Measurements from ENCODE around the gene PRMT6.

Gene PRMT6

GRCh38 chr1:107100331-107100984 lies 44.0 kb downstream of the PRMT6 start:
- Histone ChIP-seq H3K4me2 (ENCODE audit: low read length, poor library complexity, severe bottlenecking) (no peak overlapping the region), H2AK5ac (ENCODE audit: low read length, severe bottlenecking) (no peak overlapping the region), H3K27ac (ENCODE audit: low read length, poor library complexity, severe bottlenecking) (no peak overlapping the region), H4K8ac (ENCODE audit: low read length) (no peak overlapping the region), H2BK120ac (ENCODE audit: low read depth, low read length) (no peak overlapping the region), H3K27me3 (ENCODE audit: control insufficient read depth in 1 of 2, insufficient read depth in 1 of 2, low read length in 2 of 2) (no peaks in the 10 kb centered on the region), H3K36me3 (ENCODE audit: control insufficient read depth in 1 of 2, insufficient read depth in 2 of 2, low read depth in 1 of 2, low read length in 2 of 2) (no peaks in the 10 kb centered on the region), H2BK5ac (ENCODE audit: low read depth, low read length, poor library complexity, severe bottlenecking) (no peak overlapping the region), H3K14ac (ENCODE audit: low read length in 2 of 2) (no peak overlapping the region), H3K4ac (ENCODE audit: low read depth in 1 of 2, low read length in 2 of 2) (no peak overlapping the region), H3K4me1 (ENCODE audit: control insufficient read depth, insufficient read depth, low read depth, low read length) (no peaks in the 10 kb centered on the region), H2BK15ac (ENCODE audit: low read depth, poor library complexity, severe bottlenecking) (no peak overlapping the region), H3K79me1 (replicated peaks; ENCODE audit: low read length, poor library complexity, severe bottlenecking) (no peaks in the 10 kb centered on the region), H3K4me3 (ENCODE audit: insufficient read depth in 1 of 2, low read depth in 1 of 2, low read length in 2 of 2) (no peak overlapping the region), H3K9me3 (ENCODE audit: control insufficient read depth, low read length) (no peaks in the 10 kb centered on the region), H3K18ac (ENCODE audit: low read depth in 1 of 2, low read length in 2 of 2) (no peak overlapping the region), H4K91ac (ENCODE audit: low read length) (no peak overlapping the region), H3K9ac (ENCODE audit: low read length) (no peak overlapping the region), H2BK12ac (ENCODE audit: low read length in 2 of 2) (no peak overlapping the region), H2AFZ (ENCODE audit: low read depth, low read length) (no peak overlapping the region), H3K23ac (ENCODE audit: low read length in 2 of 2) (no peak overlapping the region)
- no peak for DNase-seq
- WGBS: 69% methylated on average over 3 of the region's 3 CpGs

GRCh38 chr1:107105914-107106313 lies 49.4 kb downstream of the PRMT6 start:
- H2BK15ac ChIP-seq (ENCODE audit: low read depth, poor library complexity, severe bottlenecking): no peak overlapping the region
- no peak overlapping the region for H2BK12ac ChIP-seq (ENCODE audit: low read length in 2 of 2)
- H3K4me3 ChIP-seq (ENCODE audit: insufficient read depth in 1 of 2, low read depth in 1 of 2, low read length in 2 of 2): no peak overlapping the region
- H2BK5ac ChIP-seq (ENCODE audit: low read depth, low read length, poor library complexity, severe bottlenecking): no peak overlapping the region
- H3K4me2 ChIP-seq (ENCODE audit: low read length, poor library complexity, severe bottlenecking): no peak overlapping the region
- H3K36me3 ChIP-seq (ENCODE audit: control insufficient read depth in 1 of 2, insufficient read depth in 2 of 2, low read depth in 1 of 2, low read length in 2 of 2): no peaks in the 10 kb centered on the region
- DNase-seq: no peak
- no peaks in the 10 kb centered on the region for H3K79me1 ChIP-seq (replicated peaks; ENCODE audit: low read length, poor library complexity, severe bottlenecking)
- H3K27ac ChIP-seq (ENCODE audit: low read length, poor library complexity, severe bottlenecking): no peak overlapping the region
- 64% methylated on average over 3 of the region's 3 CpGs for WGBS
- no peaks in the 10 kb centered on the region for H3K9me3 ChIP-seq (ENCODE audit: control insufficient read depth, low read length)
- H3K23ac ChIP-seq (ENCODE audit: low read length in 2 of 2): no peak overlapping the region
- no peak overlapping the region for H3K9ac ChIP-seq (ENCODE audit: low read length)
- H4K91ac ChIP-seq (ENCODE audit: low read length): no peak overlapping the region
- H3K18ac ChIP-seq (ENCODE audit: low read depth in 1 of 2, low read length in 2 of 2): no peak overlapping the region
- H3K27me3 ChIP-seq (ENCODE audit: control insufficient read depth in 1 of 2, insufficient read depth in 1 of 2, low read length in 2 of 2): no peaks in the 10 kb centered on the region
- H2AFZ ChIP-seq (ENCODE audit: low read depth, low read length): no peak overlapping the region
- no peak overlapping the region for H2BK120ac ChIP-seq (ENCODE audit: low read depth, low read length)
- no peaks in the 10 kb centered on the region for H3K4me1 ChIP-seq (ENCODE audit: control insufficient read depth, insufficient read depth, low read depth, low read length)
- H3K14ac ChIP-seq (ENCODE audit: low read length in 2 of 2): no peak overlapping the region
- H4K8ac ChIP-seq (ENCODE audit: low read length): no peak overlapping the region
- H2AK5ac ChIP-seq (ENCODE audit: low read length, severe bottlenecking): no peak overlapping the region
- no peak overlapping the region for H3K4ac ChIP-seq (ENCODE audit: low read depth in 1 of 2, low read length in 2 of 2)
